A673 (cell line): ENCODE results near the gene PLXDC2.

ENCODE experiments used
- CTCF ChIP-seq: fragments of 300-800, 200-600 bp; sonication (generic); conservative IDR thresholded peaks from 2 replicates; pipeline ENCODE4 v1.5.1; 2017; ENCODE audit warnings: low read depth, mild to moderate bottlenecking, antibody characterized with exemption, low read length, moderate library complexity, mixed read lengths
- EZH2 ChIP-seq: fragments of 200-600 bp; sonication (generic); IDR thresholded peaks from 2 replicates; pipeline ENCODE4 v1.6.1; 2017; ENCODE audit warnings: borderline replicate concordance, low read depth, mild to moderate bottlenecking, mixed read lengths, antibody characterized with exemption, low read length; ENCODE audit not compliant: poor library complexity, severe bottlenecking

GRCh38 chr10:19987931-19988330, 171.7 kb downstream of the PLXDC2 start:
- TF ChIP-seq EZH2, result no peak
- no peak for TF ChIP-seq CTCF
